Eye (tissue), 1 donor: ENCODE measurements around the gene NTM.

Source experiments
- DNase-seq: peaks from one replicate; pipeline ENCODE4 v3.0.0-alpha.2; 2015

Gene NTM

GRCh38 chr11:132126973-132127899 is 756.8 kb downstream of the NTM start:
- DNase-seq = peak; percentile 91

DNA sequence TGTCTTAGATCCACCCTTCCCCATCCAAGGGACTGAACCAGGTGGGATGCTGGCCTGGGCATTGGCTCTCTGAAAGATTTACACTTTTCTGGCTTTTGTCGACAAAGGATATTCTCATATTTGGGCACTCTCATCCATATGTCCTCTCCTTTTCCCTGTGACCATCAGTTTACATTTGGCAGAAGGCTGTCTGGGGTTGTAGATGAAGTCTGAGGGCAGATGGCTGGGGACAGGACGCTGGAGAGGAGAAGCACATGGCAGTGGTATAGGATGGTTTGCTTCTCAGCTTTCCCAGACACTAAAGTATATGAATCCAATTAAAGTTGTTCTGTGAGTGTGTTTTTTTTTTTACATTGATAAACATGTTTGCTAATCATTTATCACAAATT is 757.5 kb downstream of the NTM start:
- DNase-seq = no peak

- DNase-seq = peak; percentile 51
Observed at GRCh38 chr11:132131047-132131446, 760.6 kb downstream of the NTM start.

DNA sequence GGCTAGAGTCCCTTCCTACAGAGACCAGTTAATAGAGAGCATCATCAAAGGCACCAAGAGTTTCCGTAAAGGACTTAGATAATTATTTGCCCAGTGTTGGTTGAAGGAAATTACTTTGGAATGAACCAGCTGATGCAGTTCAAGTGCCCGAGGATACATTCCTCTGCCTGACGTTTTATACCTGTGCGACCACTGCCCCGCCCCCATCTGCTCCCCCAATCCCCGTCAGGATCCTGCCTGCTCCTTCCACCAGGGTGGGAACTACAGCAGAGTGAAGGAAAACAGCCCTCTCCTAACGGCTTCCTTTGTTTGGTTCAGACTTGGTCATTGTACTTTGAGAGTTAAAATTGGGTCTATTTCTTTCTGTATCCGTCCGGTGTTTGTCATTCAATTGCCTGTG is 761.5 kb downstream of the NTM start:
- DNase-seq = no peak

GRCh38 chr11:132134322-132134721 is 763.9 kb downstream of the NTM start:
- DNase-seq = no peak

GRCh38 chr11:132137289-132137980 is 767.0 kb downstream of the NTM start:
- DNase-seq = no peak

- DNase-seq = no peak
Observed at GRCh38 chr11:132137981-132138313, 767.5 kb downstream of the NTM start.

DNA sequence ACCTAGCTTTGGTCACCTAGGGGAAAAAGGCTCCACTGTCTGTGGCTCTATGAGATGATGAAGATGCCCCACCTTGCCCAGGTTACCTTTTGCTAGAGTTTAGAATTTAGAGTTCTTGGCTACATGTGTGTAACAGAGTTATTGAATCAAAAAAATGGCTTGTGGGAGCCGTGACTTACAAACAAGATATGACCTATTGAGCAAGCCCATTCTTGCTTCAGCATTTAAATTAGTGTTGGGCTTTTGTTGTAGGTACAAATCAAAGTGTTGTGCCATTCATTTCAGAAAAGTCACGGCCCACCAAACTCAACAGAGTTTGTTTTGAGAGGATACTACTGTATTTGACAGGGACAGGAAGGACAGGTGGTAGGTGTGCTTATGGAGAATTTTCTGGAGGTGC is 768.8 kb downstream of the NTM start:
- DNase-seq = no peak

DNA sequence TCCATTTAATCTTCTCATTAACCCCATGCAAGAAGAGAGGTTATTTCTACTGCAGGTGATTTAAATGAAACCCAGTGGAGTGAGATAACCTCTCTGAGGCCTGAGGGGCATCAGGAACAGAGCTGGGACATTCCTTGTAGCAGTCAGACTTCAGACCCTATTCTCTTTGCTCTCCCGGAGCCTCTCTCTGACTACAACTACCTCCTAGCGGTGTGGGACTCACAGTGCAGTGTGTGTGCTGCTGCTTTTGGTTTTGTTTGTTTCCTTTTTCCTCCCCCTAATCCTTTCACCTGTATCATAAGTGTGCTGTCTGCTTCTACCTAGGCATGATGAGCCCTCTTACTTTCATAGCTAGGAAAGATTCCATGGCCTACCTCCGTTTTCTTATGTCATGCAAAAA is 769.6 kb downstream of the NTM start:
- DNase-seq = no peak

DNA sequence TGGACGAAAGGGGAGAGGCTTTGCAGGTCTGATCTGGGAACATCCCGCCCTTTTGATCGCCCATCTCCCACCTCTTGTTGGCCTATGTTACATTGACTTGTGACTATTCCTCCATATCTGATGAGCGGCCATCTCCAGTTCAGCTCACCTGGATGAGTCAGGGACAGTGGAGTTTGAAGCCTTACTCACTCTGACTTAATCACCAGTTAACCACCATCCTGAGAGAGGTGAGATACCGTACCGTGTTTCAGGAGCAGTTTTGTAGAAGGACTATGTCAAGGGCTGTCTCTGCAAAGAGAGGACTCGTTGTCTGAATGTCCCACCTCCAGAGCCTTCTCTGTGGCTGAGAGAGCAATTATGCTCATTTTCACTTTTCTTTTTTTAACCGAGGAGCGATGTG is 771.7 kb downstream of the NTM start:
- DNase-seq = no peak

DNA sequence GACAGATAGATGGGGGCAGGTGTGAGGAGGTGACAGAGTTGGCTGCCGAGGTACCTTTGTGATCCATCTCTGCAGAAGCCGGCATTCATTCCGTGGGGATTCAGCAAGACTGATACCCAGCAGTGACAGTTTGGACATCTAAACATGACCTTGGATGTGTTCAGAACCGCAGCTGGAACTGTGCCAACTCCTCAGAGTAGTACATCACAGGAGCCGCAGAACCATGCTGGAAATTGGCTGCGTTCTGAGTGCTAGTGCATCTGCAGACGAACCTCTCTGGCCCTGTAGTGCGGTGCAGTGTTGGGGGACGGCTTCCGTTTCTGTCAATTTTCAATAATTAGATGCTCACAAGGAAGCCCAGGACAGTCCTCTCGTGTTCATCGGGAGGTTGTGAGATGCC is 772.1 kb downstream of the NTM start:
- no peak for DNase-seq

- no peak for DNase-seq
Observed at GRCh38 chr11:132147464-132147863, 777.0 kb downstream of the NTM start.

DNA sequence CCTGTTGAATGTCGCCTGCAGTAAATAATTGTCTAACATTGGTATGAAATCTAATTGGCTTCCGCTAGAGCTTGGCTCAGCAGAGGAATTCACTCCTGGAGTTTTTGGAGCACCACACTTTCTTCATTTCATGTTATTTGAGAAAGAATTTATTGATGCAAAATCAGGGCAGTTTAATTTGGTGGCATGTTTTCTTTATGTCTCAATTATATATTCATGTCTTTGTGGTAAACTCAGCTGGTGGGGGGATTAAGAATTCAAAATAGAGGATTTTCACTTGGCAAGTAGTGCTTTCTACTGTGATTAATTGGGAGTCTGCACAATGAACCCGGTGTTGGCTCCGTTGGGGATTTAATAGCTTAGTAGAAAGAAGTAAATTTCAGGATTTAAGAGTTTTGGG is 784.4 kb downstream of the NTM start:
- DNase-seq = no peak

DNA sequence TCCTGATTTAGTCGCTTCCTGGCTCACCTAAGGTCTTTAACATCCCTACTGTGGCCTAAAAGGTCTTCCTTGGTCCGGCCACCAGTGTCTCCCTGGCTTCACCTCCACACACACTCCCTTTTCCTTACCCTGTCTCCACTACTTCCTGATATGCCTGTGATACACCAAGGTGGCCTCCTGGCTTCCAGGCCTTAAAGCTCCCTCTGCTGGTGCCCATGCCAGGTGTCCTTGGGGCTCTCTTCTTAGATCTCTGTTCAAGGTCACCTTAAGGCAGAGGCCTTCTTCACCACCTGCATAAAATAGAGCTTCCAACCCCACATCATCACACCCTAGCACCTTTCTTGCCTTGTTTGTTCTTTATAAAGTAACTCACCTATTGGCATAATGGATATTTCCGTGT is 787.7 kb downstream of the NTM start:
- no peak for DNase-seq

DNA sequence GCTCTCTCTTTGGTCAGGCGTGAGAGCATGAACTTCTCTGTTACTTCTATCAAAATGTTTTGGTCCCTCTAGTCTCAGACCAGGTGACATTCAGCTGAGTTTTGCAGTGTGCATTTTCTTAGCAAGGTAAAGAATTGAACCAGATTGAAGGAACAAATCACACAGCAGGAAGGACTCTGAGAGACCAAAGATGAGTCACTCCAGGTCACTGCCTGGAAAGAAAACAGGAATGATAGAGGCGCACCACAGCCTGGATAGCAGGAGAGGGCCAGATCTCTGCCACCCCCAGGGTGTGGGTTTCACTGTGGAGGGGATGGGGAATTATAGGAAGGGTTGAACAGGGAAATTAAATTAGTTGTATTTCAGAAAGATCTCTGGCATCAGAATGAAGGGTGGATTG is 788.3 kb downstream of the NTM start:
- DNase-seq = no peak

- peak; percentile 34 for DNase-seq
Observed at GRCh38 chr11:132161403-132162078, 791.1 kb downstream of the NTM start.

DNA sequence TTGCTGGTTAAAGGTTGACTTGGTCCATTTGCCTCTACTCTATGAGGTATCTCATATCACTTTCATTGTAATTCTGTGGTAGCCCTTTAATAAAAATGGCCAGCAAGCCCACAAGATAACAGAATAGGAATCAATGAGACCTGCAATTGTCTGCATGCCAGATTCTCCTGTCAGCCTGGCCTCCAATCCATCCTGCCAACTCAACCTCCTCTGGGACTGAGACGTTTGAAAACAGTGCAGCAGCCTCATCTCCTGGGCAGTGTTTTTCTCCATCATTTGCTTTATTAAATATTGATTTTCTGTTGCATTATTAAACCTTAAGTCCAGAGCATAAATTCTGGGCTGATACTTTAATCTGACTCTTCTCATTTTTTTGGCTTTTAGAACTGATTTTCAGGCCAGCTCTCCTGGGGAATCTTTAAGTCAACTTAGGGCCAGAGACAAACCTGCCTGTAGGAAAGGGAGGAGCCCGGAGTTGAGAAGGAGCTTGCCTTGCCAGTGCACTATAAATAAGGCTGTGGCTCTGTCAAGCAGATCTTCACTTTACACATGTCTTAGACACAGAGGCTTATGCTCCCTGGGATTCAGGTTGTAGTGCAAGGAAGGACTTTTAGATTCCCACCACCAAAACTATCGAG is 798.0 kb downstream of the NTM start:
- peak; percentile 59 for DNase-seq

GRCh38 chr11:132171031-132171430 is 800.6 kb downstream of the NTM start:
- DNase-seq = no peak

DNA sequence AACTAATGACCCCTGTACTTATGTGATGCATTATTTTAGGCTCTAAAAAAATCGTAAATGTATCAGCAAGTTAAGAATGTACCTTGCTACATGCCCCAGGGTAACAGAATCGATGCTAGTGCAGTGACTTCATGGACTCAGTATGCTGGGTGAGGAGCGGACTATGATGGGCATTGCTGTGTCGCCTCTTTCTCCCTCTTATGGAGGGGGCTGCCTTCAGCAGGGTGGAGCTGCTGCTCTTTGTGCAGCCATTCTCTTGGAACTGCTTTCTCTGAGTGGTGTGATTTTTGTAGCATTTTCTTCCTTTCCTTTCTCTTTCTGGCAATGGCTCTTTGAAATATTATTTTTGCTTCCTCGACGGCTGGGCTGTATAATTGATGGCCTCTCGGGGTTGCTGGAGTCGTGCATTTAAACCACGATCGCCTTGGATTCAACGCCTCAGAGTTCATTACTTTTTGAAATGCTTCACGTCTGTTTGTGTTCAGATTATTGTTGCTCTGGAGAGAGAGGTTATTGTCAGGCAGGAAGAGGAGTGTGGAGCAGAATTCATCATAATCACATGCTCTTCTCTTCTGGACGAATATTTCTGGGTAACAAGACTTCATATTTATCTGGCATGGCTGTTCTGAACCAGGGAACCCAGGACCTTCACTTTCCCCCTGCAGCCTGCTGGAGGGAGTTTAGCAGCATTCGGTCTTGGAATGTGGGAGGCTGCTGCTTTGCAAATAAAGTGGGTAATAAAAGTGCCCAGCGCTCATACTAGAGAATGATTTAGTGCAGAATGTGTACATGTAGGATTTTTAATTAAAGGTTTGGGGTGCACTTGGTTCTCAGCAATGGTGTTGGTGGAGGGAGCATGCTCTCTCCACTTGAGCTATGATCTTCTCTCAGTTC is 804.2 kb downstream of the NTM start:
- DNase-seq = no peak

DNA sequence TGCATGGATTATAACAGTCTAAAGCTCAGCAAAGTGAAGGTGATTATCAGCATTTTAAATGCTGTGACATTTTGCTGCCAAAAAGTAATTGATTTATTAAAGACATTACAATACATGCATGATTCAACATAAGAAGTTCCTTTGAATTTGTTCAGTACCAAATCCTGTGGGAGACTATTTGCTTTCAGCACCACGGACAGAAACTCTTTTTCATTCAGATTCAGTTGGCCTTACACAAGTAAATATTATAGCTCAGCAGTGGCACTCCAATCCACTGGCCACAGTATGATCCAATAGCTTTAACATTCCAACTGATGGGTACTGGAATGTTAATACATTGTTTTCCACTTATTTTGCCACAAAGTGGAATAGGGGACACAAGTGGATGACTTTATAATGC is 806.7 kb downstream of the NTM start:
- DNase-seq = peak; percentile 88

GRCh38 chr11:132184079-132184478 is 813.7 kb downstream of the NTM start:
- DNase-seq = no peak
